ENCODE measurements around the gene VAV3.

DNA sequence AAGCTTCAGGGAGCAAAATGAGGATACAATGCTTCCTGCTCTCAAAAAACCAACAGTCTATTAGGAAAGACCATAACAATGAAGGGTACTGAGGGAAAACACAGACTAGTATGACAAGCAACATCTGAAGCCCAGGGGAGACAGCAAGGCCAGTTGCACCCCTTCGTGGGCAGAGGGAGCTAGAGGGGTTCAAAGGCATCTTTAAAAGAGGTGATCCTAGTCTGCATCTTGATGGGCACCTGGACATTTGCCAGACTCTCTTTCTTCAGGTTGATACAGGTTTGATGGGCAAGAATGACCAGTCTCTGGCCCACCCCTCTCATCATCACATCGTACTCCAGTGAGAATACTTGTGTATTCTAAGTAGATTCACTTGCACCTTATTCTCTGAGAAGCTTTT is 177.7 kb downstream of the VAV3 start:
- no peak for TF ChIP-seq TRIM28 (IDR thresholded peaks at IDR 0.05)
- TF ChIP-seq, protein P1, sequence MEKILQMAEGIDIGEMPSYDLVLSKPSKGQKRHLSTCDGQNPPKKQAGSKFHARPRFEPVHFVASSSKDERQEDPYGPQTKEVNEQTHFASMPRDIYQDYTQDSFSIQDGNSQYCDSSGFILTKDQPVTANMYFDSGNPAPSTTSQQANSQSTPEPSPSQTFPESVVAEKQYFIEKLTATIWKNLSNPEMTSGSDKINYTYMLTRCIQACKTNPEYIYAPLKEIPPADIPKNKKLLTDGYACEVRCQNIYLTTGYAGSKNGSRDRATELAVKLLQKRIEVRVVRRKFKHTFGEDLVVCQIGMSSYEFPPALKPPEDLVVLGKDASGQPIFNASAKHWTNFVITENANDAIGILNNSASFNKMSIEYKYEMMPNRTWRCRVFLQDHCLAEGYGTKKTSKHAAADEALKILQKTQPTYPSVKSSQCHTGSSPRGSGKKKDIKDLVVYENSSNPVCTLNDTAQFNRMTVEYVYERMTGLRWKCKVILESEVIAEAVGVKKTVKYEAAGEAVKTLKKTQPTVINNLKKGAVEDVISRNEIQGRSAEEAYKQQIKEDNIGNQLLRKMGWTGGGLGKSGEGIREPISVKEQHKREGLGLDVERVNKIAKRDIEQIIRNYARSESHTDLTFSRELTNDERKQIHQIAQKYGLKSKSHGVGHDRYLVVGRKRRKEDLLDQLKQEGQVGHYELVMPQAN (IDR thresholded peaks at IDR 0.05; ENCODE audit: borderline replicate concordance), result no peak
- no peak for TF ChIP-seq U2AF2 (optimal IDR thresholded peaks at IDR 0.05; ENCODE audit: low read depth, low read length)
- TF ChIP-seq CHCHD3 (CRISPR knock-in tag; IDR thresholded peaks at IDR 0.05), result no peak
- TF ChIP-seq, protein P2, sequence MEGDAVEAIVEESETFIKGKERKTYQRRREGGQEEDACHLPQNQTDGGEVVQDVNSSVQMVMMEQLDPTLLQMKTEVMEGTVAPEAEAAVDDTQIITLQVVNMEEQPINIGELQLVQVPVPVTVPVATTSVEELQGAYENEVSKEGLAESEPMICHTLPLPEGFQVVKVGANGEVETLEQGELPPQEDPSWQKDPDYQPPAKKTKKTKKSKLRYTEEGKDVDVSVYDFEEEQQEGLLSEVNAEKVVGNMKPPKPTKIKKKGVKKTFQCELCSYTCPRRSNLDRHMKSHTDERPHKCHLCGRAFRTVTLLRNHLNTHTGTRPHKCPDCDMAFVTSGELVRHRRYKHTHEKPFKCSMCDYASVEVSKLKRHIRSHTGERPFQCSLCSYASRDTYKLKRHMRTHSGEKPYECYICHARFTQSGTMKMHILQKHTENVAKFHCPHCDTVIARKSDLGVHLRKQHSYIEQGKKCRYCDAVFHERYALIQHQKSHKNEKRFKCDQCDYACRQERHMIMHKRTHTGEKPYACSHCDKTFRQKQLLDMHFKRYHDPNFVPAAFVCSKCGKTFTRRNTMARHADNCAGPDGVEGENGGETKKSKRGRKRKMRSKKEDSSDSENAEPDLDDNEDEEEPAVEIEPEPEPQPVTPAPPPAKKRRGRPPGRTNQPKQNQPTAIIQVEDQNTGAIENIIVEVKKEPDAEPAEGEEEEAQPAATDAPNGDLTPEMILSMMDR (IDR thresholded peaks at IDR 0.05 in 2 of 3, conservative IDR thresholded peaks at IDR 0.05 in 1 of 3; ENCODE audit: insufficient read depth in 2 of 3, low read depth in 1 of 3, low read length in 3 of 3), result peak in 2 of 3 experiments; percentile 4 to 28; a peak in 2 of 6 replicates
